T-helper 1 cell (primary cell): ENCODE measurements around the gene ILDR1.
A peak's percentile ranks its signal among the peaks of the same experiment; 100 is the strongest.
"Not testable (repeated sequence)": the region's sequence is repeated elsewhere in the genome, so short reads cannot be mapped to it uniquely, and the experiment has no call there.

Experiments used
- DNase-seq, 5 donors: peaks; one replicate each; pipeline ENCODE4 v3.0.0-alpha.2; 2012 to 2020
- total RNA-seq, 4 donors: gene quantifications; one replicate each; lab custom pipeline; 2026; lab: John Stamatoyannopoulos, UW

The ILDR1 gene
- 0 to 0.08 (median 0) reads per million in 4 donors for total RNA-seq

- DNase-seq = no peak
Measured at GRCh38 chr3:122021811-122022401, at the start of gene ILDR1. ILDR1 (minus strand) TSS chr3:122022247; CDS start chr3:122022077, 170 bp downstream.

GRCh38 chr3:122067588-122068240 lies 45.7 kb upstream of the ILDR1 start:
- DNase-seq = peak in 1 of 5 donors; percentile 62

- peak in 1 of 5 donors; percentile 32 for DNase-seq
Measured at GRCh38 chr3:122067214-122067550, 45.1 kb upstream of the ILDR1 start.

GRCh38 chr3:122066331-122067213 lies 44.5 kb upstream of the ILDR1 start:
- DNase-seq = no peak

- DNase-seq = no peak
Measured at GRCh38 chr3:122064326-122064725, 42.3 kb upstream of the ILDR1 start.

- DNase-seq = no peak
Measured at GRCh38 chr3:122063908-122064307, 41.9 kb upstream of the ILDR1 start.

GRCh38 chr3:122060040-122060698 lies 38.1 kb upstream of the ILDR1 start:
- no peak for DNase-seq

- DNase-seq = no peak
Measured at GRCh38 chr3:122058294-122058693, 36.2 kb upstream of the ILDR1 start.

GRCh38 chr3:122057671-122058070 lies 35.6 kb upstream of the ILDR1 start:
- DNase-seq = no peak

- DNase-seq = peak in 1 of 5 donors; percentile 28
Measured at GRCh38 chr3:122055215-122055614, 33.2 kb upstream of the ILDR1 start, which contains the start of gene CD86. CD86 (plus strand) TSS chr3:122055362; CDS start chr3:122055490, 128 bp downstream.

GRCh38 chr3:122052968-122053367 lies 30.9 kb upstream of the ILDR1 start:
- DNase-seq = peak in 1 of 5 donors; percentile 12

- DNase-seq = not testable (repeated sequence)
Measured at GRCh38 chr3:122047773-122048172, 25.7 kb upstream of the ILDR1 start.

GRCh38 chr3:122047296-122047695 lies 25.2 kb upstream of the ILDR1 start:
- not testable (repeated sequence) for DNase-seq

- DNase-seq = no peak
Measured at GRCh38 chr3:122033023-122033422, 11.0 kb upstream of the ILDR1 start.

- no peak for DNase-seq
Measured at GRCh38 chr3:122032531-122032930, 10.5 kb upstream of the ILDR1 start.

- DNase-seq = no peak
Measured at GRCh38 chr3:122031123-122031468, 9.0 kb upstream of the ILDR1 start.

GRCh38 chr3:122030381-122031122 lies 8.5 kb upstream of the ILDR1 start:
- DNase-seq = peak in 1 of 5 donors; percentile 84

- DNase-seq = no peak
Measured at GRCh38 chr3:122025296-122025695, 3.2 kb upstream of the ILDR1 start.

- DNase-seq = no peak
Measured at GRCh38 chr3:122024800-122025199, 2.8 kb upstream of the ILDR1 start.

- DNase-seq = no peak
Measured at GRCh38 chr3:122023335-122023910, 1.4 kb upstream of the ILDR1 start.

- no peak for DNase-seq
Measured at GRCh38 chr3:122021037-122021436, 1.0 kb downstream of the ILDR1 start.

- DNase-seq = no peak
Measured at GRCh38 chr3:122019493-122019892, 2.6 kb downstream of the ILDR1 start.
